NCI-H2029 treated with DMSO at 0.1 percent for 48 hours (cell line): ENCODE data around the gene RASSF1.
"Not testable (repeated sequence)": the region's sequence is repeated elsewhere in the genome, so short reads cannot be mapped to it uniquely, and the experiment has no call there.

Experiments used
- DNase-seq: peaks from one replicate; lab custom pipeline; 2025; lab: John Stamatoyannopoulos, UW

Gene RASSF1

DNA sequence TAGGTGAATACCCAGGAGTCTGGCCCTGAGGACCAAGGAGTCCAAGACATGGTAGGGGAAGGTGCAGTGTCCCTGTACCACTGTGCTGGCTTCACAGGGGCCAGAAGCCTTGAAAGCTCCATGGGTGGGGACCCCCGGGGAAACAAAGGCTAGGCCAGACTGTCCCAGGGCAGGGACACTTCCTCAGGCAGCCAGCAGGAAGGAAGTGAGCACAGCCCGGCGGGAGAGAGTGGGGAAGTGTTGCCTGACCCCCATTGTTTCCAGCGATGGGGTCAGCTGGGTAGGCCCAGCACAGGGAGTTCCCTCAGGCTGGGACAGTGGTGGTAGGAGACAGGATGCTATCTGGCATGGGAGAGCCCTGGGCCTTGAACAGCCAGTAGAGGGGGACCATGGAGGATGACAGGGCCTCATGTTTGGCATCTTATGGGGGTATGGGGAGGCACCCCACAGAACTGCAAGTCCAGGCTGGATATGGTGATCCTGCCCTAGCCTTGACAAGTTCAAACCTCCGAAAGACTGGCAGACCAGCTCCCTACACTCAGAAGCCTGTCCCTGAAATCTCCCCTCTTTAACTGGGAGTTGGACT lies 16.9 kb downstream of the RASSF1 start:
- no peak for DNase-seq

DNA sequence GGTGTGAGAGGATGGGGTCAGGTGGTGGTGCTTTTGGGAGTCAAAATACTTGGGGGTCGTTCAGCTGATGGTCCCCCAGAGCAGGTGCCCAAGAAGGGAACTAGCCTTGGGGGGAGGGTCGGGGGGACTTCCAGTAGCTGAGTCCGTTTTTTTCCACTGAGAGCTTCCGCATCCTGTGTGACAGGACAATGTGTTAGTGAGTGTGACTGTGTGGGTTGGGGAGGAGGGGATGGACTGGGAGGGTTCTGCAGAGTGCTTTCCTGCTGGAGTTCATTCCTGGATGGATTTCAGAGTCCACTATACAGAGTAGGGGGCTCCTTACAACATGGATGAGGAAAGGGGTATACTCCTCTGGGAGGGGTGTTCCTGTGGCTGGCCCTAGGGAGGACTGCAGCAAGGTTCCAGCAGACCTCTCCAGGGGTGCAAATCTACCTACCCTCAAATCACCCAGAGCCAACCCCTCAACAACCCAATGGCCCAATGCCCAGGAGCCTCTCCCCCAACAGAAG lies 17.5 kb downstream of the RASSF1 start:
- no peak for DNase-seq

DNA sequence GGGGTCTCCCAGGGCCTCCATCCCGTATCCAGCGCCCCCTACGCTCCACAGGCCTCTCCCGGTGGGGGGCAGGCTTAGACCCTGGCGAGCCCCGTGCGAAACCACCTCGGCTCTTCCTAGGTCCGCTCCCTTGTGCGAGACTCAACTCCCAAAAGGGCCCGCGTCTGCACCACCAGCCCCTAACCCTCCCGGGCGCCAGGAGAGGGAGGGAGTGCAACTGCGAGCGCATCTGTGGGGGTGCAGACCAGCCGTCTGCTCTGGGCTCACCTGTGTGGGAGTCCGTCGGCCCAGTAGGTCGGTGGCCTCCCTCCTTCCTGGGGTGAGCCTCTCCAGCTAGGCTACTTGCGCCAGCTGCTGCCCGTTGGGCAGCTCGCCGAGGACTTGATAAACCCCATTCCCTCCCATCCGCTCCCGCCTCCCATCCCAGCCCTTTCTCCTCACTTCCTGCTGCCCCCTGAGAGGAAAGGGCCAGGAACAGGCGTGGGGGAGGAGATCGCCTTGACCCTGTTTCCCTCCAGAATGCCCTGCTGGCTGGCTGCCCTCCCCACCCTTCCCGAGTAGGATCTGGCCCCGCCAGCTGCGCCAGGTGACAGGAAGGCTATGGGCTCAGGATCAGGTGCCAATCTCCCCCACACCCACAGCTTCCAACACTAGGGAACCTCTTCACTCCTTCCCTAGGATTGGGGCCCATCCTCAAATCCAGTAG lies 18.1 kb downstream of the RASSF1 start, which contains the start of gene HYAL2:
TSS of gene HYAL2 (minus strand) at position 360 of the 706 bp plus-strand sequence. CDS start 2,256 bp downstream, outside the sequence.
- peak; percentile 25 for DNase-seq

DNA sequence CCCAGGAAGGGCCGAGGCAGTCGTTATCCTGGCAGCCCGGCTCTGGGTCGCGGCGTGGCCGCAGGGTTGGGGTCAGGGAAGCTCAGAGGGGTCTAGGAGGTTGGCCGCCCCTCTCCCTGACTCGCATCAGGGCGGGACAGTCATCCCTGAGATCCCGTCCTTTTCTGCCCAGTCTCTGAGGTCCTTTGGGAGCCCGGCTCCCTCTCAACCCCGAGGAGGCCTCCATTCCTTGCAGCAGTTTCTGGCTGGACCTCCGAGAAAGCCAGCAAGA lies 18.6 kb downstream of the RASSF1 start:
- DNase-seq: no peak

DNA sequence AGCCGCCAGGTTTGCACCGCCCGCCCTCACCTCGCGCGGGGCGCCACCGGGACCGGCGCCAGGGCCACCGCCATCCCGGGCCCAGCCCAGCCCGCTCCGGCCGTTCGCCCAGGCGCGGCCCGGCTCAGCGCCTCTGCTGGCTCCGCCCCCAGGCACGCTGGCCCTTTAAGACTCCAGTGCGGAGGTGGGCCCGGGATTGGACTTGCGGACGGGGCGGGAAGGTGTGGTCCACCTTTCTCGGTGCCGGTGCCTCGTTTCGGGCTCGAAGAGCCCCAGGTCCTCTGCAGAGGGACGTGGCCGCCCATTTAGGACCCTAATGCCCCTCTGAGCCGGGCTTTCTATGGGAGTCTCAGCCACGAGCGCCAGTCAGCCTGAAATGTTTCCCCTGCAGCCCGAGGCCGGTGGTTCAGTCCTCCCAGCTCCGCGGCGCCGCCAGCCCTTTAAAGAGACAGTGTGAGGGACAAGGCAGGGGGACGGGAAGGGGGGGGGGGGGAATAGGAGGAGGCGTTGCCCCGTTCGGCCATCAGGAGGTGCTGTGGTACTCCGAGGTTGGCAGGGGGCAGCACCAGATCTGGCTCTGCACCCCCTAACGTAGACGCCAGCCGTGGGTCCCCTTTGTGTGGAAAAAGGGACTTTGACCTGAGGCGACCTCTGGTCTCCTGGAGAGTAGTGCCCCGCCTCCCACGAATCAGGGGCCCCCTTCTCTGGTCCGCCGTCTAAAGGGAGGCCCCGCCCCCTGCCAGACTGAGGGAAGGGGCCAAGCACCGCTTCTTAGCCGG lies 19.1 kb downstream of the RASSF1 start:
- peak; percentile 53 for DNase-seq

DNA sequence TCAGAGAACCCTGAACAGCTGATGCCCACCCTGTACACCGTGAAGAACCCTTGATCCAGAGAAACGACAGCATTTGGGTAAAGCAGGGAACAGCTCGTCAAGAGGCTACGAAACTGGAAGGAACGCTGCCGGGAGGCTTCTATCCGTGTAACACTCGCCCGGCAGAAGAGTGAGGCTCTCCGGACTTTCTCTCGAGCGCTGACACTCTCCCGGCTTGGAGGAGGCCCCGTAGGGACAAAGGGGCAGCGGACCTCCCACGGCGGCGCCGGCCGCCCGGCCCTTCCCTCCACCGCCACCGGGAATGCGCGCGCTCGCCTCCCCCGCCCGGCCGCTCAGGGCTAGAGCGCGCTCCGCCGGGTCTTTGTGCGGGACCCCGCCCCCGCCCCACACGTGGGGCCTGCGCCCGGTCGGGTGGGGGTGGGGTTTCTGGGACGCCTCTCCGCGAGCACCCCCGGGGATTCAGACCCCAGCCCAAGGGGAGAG lies 19.7 kb downstream of the RASSF1 start:
- DNase-seq: no peak

DNA sequence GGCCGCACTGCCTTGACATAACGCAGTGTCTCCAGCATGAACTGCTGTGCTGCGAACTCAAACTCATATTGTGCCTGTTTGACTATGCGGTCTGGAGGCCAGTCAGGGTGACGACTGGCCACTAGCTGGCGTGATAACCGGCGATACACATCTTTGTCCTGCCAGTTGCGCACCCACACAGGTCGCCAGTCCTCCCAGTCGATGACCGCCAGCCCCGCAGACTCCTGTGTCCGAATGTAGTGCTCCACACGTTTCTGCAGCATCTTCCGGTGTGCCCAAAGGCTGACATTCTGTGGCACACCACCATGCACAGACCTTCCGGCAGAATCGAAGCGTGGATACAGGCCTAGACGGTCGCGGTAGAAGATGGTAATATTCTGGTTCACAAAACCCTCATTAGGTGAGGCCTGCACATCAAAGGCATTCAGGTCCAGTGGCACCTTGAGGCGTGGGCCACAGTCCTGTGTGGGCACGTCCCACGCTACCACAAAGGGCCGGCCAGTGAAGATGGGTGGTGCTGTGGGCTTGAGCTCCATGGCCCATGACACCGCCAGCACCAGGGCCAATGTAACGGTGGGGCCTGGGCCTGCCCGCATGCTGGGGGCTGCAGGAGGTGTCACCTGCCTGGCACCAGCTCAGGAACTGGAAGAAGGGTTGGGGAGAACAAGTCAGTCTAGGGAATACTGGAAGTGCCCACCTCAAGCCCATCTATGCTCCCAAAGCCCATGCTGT lies 20.6 kb downstream of the RASSF1 start:
- no peak for DNase-seq

DNA sequence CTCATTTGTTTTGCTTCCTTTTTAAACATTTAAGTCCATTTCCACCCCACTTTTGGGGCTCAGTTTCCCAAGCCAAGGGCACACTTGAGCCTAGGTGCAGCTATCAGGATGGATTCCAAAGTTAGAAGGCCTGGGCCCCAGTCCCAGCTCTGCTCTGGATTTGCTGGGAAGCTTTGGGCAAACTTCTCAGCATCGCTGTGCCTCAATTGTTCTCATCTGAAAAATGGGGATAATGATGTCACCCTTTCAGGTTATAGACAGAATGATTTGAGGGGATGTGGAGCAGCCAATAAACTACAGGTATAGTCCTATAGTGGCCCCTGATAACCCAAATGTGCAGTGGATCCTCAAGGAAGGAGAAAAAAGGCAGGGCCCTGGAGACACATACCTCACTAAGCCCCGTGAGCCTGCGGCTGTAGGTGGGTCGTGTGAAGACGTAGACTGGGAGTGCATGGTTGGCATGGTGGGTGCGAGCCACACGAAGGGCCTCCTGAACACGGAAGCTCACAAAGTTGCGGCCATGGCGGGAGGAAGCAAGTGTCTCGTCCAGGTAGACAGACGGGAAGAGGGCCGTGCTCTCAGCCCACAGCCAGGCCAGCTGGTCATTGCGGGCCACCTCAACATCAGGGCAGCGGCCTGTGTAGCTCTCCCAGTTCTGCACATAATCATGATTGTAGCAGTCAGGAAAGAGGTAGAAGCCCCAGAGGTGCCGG lies 21.3 kb downstream of the RASSF1 start:
- no peak for DNase-seq

DNA sequence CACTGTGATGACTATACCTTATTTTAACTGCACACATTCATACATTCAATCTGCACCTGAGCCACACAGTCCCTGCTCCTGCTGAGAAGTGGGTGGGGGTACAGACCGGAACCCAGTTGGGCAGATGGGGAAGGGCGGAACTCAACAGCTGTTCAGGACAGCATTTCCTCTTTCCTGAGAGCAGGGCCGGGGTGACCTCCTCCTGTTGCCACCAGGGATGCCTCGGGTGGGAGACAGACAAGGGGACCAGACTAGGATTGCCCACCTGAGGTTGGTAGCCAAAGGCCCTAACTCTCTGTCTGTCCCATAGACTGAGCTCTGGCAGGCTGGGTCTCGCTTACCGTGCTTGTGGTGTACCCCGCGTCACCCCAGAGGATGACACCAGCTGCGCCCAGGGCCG lies 22.0 kb downstream of the RASSF1 start:
- no peak for DNase-seq

DNA sequence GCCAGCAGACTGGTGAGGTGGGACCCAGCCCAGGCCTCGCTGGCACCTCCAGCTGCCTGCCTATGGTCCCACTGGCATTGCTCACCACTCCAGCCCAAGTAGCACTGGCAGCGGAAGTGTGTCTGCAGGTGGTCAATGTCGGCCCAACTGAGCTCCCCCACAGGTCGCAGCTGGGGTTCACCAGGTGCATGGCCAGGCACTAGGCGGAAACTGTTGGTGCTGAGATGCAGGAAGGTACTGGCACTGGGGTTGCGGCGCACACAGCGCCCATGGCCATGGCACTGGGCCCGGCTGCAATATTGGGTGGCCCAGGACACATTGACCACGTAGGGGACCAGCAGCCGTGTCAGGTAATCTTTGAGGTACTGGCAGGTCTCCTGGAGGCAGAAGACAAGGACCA lies 22.5 kb downstream of the RASSF1 start:
- no peak for DNase-seq

DNA sequence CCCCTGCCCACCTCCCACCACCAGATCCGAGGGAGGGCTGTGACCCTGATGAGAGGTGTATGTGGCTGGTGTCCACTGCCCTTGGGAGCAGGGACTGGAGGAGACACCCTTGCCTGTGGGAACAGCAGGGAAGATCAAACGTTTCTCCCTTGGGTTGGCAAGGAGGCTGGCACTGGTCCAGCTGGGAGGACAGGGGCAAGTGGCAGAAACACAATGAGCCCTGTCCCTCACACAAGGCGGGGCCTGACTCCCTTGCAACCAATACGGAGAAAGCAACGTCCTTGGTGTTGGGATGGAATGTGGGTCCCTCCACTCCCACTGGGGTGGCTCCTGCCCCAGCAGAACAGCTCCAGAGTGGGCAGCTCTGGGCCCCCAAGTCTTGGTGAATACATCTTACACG lies 23.3 kb downstream of the RASSF1 start:
- DNase-seq: no peak

DNA sequence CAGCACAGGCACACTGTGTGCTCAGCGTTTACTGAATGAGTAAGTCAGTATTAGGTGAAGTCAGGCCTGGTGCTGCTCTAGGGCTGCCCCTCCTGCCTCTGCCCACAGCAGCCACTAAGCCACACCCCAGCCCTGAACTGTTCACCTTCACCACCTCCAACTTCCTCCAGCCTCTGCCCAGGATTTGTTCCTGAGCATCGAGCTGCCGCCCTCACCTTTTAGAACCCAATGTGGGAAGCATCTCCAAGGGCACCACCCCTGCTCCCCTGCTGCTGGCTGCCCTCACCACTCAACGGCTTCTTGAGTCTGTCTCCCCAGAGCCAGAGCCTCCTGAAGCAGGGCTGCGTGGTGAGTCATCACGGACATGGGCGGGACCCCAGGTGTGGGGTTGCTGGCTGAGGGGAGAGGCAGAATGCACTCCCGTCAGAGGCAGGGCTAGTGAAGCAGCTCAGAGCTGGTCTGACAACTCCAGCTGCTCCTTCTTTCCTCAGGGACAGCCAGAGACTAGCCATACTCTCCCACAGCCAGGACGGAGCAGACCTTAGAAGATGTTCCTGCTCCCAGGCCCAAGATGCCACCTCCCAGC lies 23.9 kb downstream of the RASSF1 start:
- no peak for DNase-seq

DNA sequence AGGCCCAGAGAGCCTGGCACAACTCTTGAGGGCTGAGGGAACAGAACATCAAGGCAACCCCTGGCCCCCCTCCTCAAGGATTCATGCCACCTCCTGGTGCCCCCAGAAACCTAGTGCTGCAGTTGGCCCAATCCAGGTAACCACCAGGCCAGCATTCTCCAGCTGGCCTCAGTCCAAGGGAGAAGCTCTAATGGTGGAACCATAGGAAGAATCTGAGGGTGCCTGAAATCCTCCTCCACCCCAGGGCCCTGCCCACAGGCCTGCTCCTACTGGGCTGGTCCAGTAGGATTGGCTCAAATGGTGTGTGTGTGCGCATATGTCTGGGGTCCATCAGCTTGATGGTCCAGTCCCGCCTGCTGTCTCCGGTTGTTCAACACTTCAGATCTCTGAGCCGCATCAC lies 25.8 kb downstream of the RASSF1 start:
- no peak for DNase-seq

DNA sequence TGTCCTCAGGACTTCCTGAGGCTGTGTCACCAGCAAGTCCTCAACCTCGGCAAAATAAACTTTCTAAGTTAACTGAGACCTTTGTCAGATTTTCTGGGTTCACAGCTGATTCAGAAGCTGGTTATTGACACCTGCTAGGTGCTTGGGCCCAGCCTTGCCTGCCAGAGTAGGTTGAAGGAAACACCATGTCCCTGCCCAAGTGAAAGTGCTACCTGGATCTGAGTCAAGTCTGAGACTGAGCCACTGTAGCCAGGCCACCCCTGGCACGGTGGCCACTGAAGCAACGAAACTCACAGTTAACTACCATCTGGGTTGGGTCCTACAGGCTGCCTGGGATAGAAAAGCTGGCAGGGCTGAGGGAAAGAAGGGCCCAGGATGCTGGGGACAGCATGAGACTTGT lies 26.3 kb downstream of the RASSF1 start:
- no peak for DNase-seq

DNA sequence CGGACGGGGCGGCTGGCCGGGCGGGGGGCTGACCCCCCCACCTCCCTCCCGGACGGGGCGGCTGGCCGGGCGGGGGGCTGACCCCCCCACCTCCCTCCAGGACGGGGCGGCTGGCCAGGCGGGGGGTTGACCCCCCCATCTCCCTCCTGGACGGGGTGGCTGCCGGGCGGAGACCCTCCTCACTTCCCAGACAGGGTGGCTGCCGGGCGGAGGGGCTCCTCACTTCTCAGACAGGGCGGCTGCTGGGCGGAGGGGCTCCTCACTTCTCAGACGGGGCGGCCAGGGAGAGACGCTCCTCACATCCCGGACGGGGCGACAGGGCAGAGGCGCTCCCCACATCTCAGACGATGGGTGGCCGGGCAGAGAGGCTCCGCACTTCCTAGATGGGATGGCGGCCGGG lies 28.6 kb downstream of the RASSF1 start:
- DNase-seq: not testable (repeated sequence)

DNA sequence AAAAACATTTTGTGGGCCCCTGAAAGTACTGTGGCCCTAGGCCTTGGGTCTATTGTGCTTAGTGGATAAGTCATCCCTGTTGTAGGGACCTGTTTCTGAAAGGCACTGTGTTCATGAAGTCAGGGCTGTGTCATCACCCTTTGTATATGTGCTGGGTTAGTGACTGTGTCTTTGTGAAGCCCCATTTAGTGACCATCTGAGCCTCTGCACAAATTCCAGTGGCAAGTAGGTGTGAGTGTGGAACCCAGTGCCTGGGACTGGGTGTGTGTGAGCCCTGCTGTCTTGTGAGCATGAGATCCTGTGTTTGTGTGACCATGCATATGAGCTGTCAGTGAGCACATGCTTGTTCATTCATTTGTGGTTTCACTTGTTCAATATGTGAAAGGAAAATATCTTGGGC lies 36.0 kb downstream of the RASSF1 start:
- DNase-seq: no peak

DNA sequence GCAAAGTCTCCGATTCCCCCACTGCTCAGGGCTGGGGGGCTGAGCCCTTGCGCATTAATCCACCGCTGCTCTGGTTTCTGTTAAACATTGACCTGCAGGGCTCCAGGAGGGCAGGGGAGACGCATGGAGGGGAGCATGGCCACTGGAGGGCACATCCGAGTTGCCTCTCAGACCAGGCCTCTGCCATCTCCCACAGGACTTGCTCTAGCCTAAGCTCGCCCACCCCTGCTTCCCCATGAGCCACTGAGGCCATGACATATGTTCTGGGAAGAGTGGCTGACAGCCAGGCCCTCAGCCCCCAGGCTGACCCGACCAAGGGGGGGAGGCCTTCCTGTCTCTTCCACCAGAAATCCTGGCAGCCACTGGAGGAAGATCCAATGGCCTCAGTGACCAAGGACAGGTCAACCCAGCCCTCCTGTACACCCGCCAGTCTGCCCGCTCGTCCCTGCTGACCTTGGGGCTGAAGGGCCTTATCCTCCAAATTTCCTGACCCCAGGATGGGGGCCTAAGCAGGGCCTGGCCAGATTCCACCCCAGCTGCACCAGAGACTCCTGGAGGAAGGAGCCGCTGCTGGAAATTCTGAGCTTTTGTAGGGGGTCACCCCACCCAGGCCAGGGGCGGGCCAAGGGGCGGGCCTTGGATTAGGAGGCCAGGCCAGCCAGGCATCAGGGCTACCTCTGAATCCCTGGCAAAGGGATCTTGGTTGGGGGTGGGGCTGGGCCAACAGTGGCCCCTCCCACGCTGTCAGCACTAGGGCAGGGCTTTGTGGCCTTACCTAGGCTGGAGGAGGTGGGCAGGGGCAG lies 37.4 kb downstream of the RASSF1 start, which contains the start of gene HYAL1:
TSS of gene HYAL1 (minus strand) at position 562 of the 803 bp plus-strand sequence. CDS start 618 bp downstream, outside the sequence.
- no peak for DNase-seq

DNA sequence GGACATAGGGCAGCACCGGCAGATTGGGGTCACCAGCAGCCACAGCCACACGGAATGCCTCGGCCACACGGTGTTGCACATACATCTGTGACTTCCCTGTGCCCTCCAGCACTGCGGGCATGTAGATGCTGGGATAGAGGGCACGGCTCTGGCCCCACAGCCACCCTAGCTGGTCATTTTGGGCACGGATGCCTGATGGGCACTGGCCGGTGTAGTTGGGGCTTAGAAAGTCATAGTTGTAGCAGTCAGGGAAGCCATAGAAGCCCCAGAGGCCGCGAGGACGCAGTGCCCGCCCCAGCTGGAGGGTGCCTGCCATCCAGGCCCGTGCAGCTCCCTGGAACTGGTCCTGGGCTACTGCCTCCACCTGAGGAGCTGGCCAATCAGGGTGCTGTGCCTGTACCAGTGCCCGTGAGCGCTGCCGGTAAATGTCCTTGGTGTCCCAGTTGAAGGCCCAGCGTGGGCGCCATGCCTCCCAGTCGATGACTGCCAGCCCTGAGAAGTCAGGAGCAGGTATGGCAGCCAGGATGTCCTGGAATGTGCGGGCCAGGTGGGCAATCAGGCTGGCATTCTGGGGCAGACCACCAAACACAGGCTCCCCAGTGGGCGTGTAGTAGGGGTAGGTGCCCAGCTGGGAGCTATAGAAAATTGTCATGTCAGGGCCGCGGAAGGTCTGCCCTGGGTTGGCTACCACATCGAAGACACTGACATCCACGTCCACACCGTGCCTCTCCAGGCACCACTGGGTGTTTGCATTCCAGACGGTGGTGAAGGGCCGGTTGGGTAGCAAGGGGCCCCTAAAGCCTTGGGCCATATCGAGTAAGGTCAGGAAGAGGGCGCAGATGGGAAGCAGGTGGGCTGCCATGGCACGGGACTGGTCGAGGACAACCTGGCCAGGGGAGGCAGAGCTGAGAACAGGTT lies 38.3 kb downstream of the RASSF1 start:
- no peak for DNase-seq

DNA sequence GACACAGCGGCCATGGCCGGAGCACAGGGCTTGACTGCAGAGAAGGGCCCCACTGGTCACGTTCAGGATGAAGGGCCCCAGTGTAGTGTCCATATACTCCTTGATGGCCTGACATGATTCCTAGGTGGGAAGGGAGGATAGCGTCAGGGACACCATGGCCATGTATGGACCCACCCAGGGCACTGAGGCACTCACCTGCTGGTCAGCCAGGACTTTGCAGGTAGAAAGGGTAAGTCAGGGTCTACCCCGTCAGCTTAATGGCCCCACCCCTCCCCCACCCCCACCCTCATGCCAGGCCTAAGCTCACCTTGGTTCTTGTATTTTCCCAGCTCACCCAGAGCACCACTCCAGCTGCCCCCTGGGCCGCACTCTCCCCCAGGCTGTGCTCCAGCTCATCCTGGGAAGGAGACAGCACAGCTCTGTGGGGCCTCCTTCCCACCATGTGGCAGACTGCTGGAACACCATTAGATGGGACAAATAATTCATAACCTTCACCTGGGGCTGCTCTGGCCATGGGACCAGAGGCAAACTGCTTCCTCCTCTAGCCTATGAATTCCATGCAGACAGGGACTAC lies 39.9 kb downstream of the RASSF1 start:
- no peak for DNase-seq
